ENCODE data around the gene MINDY1.

MINDY1 gene

GRCh38 chr1:150965605-150966004 is 41.1 kb downstream of the MINDY1 start:
- DNase-seq (no peak), ATAC-seq (peak; percentile 12)

- no peak for DNase-seq
- ATAC-seq = no peak
Measured at GRCh38 chr1:150964164-150964489, 42.6 kb downstream of the MINDY1 start.

GRCh38 chr1:150963321-150964163 is 43.2 kb downstream of the MINDY1 start:
- no peak for ATAC-seq
- no peak for DNase-seq

- DNase-seq = no peak
- no peak for ATAC-seq
Measured at GRCh38 chr1:150961756-150962155, 44.9 kb downstream of the MINDY1 start.

GRCh38 chr1:150960646-150961045 is 46.1 kb downstream of the MINDY1 start:
- ATAC-seq = no peak
- DNase-seq = no peak

GRCh38 chr1:150957666-150958065 is 49.0 kb downstream of the MINDY1 start:
- no peak for ATAC-seq
- no peak for DNase-seq

GRCh38 chr1:150955280-150955679 is 51.4 kb downstream of the MINDY1 start:
- ATAC-seq (no peak), DNase-seq (no peak)

GRCh38 chr1:150954708-150955107 is 52.0 kb downstream of the MINDY1 start:
- ATAC-seq = no peak
- DNase-seq = no peak

Data from stimulated activated naive CD8-positive, alpha-beta T cell treated with anti-CD3 and anti-CD28 coated beads, Interleukin-15, Interleukin-2, amounts not matched to agents 100 U/mL and 50 U/mL, for 24 hours (primary cell).